T-helper 2 cell (primary cell): ENCODE measurements around the gene PCTP.

Experiments
- DNase-seq, 5 experiments: peaks; one replicate each; pipeline versions ENCODE4 v3.0.0 to v3.0.0-alpha.2; 2012 to 2022

Gene PCTP

GRCh38 chr17:55727920-55728319 is 22.9 kb upstream of the PCTP start:
- DNase-seq: no peak

GRCh38 chr17:55728361-55728760 is 22.5 kb upstream of the PCTP start:
- no peak for DNase-seq

GRCh38 chr17:55728833-55729232 is 22.0 kb upstream of the PCTP start:
- no peak for DNase-seq

GRCh38 chr17:55729484-55729883 is 21.4 kb upstream of the PCTP start:
- no peak for DNase-seq

- DNase-seq: no peak
Measured at GRCh38 chr17:55730380-55730779, 20.5 kb upstream of the PCTP start.

GRCh38 chr17:55730808-55731207 is 20.0 kb upstream of the PCTP start:
- no peak for DNase-seq

GRCh38 chr17:55731586-55732250 is 19.1 kb upstream of the PCTP start:
- no peak for DNase-seq

- DNase-seq: peak in 1 of 5 experiments; percentile 10
Measured at GRCh38 chr17:55734128-55734781, 16.6 kb upstream of the PCTP start.

GRCh38 chr17:55735731-55736405 is 15.0 kb upstream of the PCTP start:
- peak in 1 of 5 experiments; percentile 54 for DNase-seq

- no peak for DNase-seq
Measured at GRCh38 chr17:55737976-55738501, 12.8 kb upstream of the PCTP start.

GRCh38 chr17:55740511-55741355 is 10.1 kb upstream of the PCTP start:
- no peak for DNase-seq

- no peak for DNase-seq
Measured at GRCh38 chr17:55741356-55741700, 9.5 kb upstream of the PCTP start.

- no peak for DNase-seq
Measured at GRCh38 chr17:55742272-55743102, 8.4 kb upstream of the PCTP start.

GRCh38 chr17:55743103-55743679 is 7.7 kb upstream of the PCTP start:
- DNase-seq: no peak

- DNase-seq: no peak
Measured at GRCh38 chr17:55745258-55745657, 5.6 kb upstream of the PCTP start.

- no peak for DNase-seq
Measured at GRCh38 chr17:55746466-55746865, 4.4 kb upstream of the PCTP start.

- no peak for DNase-seq
Measured at GRCh38 chr17:55747209-55747608, 3.6 kb upstream of the PCTP start.

- DNase-seq: no peak
Measured at GRCh38 chr17:55748841-55749240, 2.0 kb upstream of the PCTP start.

- no peak for DNase-seq
Measured at GRCh38 chr17:55749985-55750384, 866 bp upstream of the PCTP start.

- DNase-seq: no peak
Measured at GRCh38 chr17:55751720-55752250, 934 bp downstream of the PCTP start.

- no peak for DNase-seq
Measured at GRCh38 chr17:55756689-55757088, 5.8 kb downstream of the PCTP start.
